ENCODE measurements around the gene LINGO4. TPM values are rescaled to one million over a fixed set of nuclear protein-coding genes. Genes with fewer than 3 reads are reported as not detected.
A peak's percentile ranks its signal among the peaks of the same experiment; 100 is the strongest.

The LINGO4 gene
- total and polyA plus RNA-seq, 2 of the 13 experiments (the other 11 are each of a cell fraction or from before 2014, with no cell fraction given), result 0.02 to 0.05 TPM

DNA sequence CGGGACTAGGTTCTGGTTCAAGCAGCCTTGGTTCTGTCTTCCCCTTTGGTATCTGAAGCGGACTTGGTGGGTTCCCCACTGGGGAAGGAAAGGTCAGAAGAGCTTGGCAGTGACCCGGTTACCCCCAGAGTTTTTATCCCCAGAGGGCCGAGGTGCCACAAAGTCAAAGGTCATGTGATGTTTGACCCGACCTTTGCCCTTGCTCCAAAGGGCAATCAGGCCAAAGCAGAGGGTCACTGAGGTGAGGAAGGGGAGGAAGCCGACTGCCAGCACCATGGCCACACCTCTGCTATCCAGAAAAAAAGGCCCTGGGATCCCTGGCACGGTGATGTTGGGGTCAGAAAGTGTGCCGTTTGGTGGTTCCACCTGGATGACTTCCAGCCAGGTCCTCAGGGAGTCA lies 4.4 kb downstream of the LINGO4 start:
- FAIRE-seq (no peak), ATAC-seq (no peak), DNase-seq (ENCODE audit: low spot score) (no peak)
- CTCF ChIA-PET (ENCODE audit: low intra/inter-chr PET ratio, low total read pairs), result no interaction called here
- H3K9ac ChIP-seq (ENCODE audit: insufficient read depth, low read depth, low read length), result no peak overlapping the region
- H3K9me3 ChIP-seq (ENCODE audit: low read length), result no peaks in the 10 kb centered on the region
- WGBS (ENCODE audit: low lambda C conversion rate), result 39% methylated on average over 5 of the region's 8 CpGs
- BruUV-seq (replicated peaks), result no TSS peak
- H3K4me1 ChIP-seq (ENCODE audit: insufficient read depth, low read length), result no peaks in the 10 kb centered on the region
- no peak overlapping the region for H2AFZ ChIP-seq (ENCODE audit: low read length)
- peaks cover 0 to 3% of the 10 kb centered on the region in 2 experiments; a peak in 3 of 5 replicates for H3K27me3 ChIP-seq (ENCODE audit: control insufficient read depth in 1 of 2, insufficient read depth in 2 of 2, low read length in 2 of 2)
- H3K4me3 ChIP-seq (replicated peaks in 1 of 3; ENCODE audit: insufficient read depth in 1 of 3, low read depth in 2 of 3, low read length in 3 of 3), result no peak overlapping the region
- no peaks in the 10 kb centered on the region for H3K79me2 ChIP-seq (ENCODE audit: insufficient read depth, low read length)
- no peak overlapping the region for H3K4me2 ChIP-seq (ENCODE audit: low read depth, low read length)
- POLR2A ChIA-PET, result no interaction called here
- intact Hi-C loops (cut with micrococcal nuclease; ENCODE audit: unreplicated experiment) (no loop called here), in situ Hi-C loops (cut with HindIII; ENCODE audit: extremely low pct_ligation_motif_present, low pct_unique_long_range_greater_than_20kb) (no loop called here)
- H3K27ac ChIP-seq (ENCODE audit: extremely low read length, insufficient read depth, low read length), result no peak overlapping the region
- TF ChIP-seq NFIB (CRISPR knock-in tag; IDR thresholded peaks at IDR 0.05; ENCODE audit: borderline replicate concordance) (no peak), ZBTB14 (CRISPR knock-in tag; IDR thresholded peaks at IDR 0.05) (no peak), NR2F1 (CRISPR knock-in tag; IDR thresholded peaks at IDR 0.05) (peak in 1 of 2 experiments; percentile 67; a peak in 2 of 4 replicates), GPN1 (CRISPR knock-in tag; IDR thresholded peaks at IDR 0.05; ENCODE audit: borderline replicate concordance) (no peak), SMYD3 (CRISPR knock-in tag; IDR thresholded peaks at IDR 0.05) (no peak), NCOR1 (IDR thresholded peaks at IDR 0.05; ENCODE audit: borderline replicate concordance, low read length) (0 out of 2 replicates have a peak, but pooled peaks have one; percentile 27), NBN (conservative IDR thresholded peaks at IDR 0.05) (no peak), HNRNPK (IDR thresholded peaks at IDR 0.05; ENCODE audit: low read depth, low read length, poor library complexity, severe bottlenecking) (no peak), HNF4A (CRISPR knock-in tag; IDR thresholded peaks at IDR 0.05) (peak; percentile 16; the same call in 1 of the 2 replicates), ZNF589 (CRISPR knock-in tag; conservative IDR thresholded peaks at IDR 0.05) (no peak), PAXIP1 (CRISPR knock-in tag; conservative IDR thresholded peaks at IDR 0.05) (no peak), NR2F6 (IDR thresholded peaks at IDR 0.05) (no peak), NR2F6 (CRISPR knock-in tag; IDR thresholded peaks at IDR 0.05) (peak; percentile 34; the same call in 1 of the 2 replicates), KDM5B (CRISPR knock-in tag; IDR thresholded peaks at IDR 0.05; ENCODE audit: borderline replicate concordance) (no peak)
- TF ChIP-seq, protein P1, sequence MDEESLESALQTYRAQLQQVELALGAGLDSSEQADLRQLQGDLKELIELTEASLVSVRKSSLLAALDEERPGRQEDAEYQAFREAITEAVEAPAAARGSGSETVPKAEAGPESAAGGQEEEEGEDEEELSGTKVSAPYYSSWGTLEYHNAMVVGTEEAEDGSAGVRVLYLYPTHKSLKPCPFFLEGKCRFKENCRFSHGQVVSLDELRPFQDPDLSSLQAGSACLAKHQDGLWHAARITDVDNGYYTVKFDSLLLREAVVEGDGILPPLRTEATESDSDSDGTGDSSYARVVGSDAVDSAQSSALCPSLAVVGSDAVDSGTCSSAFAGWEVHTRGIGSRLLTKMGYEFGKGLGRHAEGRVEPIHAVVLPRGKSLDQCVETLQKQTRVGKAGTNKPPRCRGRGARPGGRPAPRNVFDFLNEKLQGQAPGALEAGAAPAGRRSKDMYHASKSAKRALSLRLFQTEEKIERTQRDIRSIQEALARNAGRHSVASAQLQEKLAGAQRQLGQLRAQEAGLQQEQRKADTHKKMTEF (CRISPR knock-in tag; IDR thresholded peaks at IDR 0.05), result no peak
- no peaks in the 10 kb centered on the region for H3K36me3 ChIP-seq (replicated peaks in 1 of 2; ENCODE audit: control insufficient read depth in 1 of 2, insufficient read depth in 2 of 2, low read length in 2 of 2)
- H4K20me1 ChIP-seq (ENCODE audit: insufficient read depth, low read length), result no peaks in the 10 kb centered on the region

Measured in HepG2 (cell line).